Endothelial cell of umbilical vein (primary cell): ENCODE data around the gene PRDX5.

Source experiments
- CTCF ChIP-seq, 2 donors: IDR thresholded peaks; 1 replicate in 1 of 2; 2 replicates in 1 of 2; pipeline ENCODE4 v1.5.1; 2011; ENCODE audit warnings: low read length in 2 of 2, mild to moderate bottlenecking in 2 of 2, moderate library complexity in 2 of 2, control low read depth in 1 of 2, inconsistent platforms in 1 of 2, low read depth in 1 of 2; ENCODE audit not compliant: insufficient read depth in 1 of 2; ENCODE audit errors: extremely low read depth in 1 of 2
- EZH2 ChIP-seq: IDR thresholded peaks from 2 replicates; pipeline ENCODE4 v1.6.1; 2012; ENCODE audit warnings: borderline replicate concordance, low read depth, mild to moderate bottlenecking, moderate library complexity, low read length, inconsistent platforms; ENCODE audit not compliant: severe bottlenecking
- FOS ChIP-seq: IDR thresholded peaks from 2 replicates; pipeline ENCODE4 v1.6.1; 2011; ENCODE audit warnings: mild to moderate bottlenecking, low read length, moderate library complexity, borderline replicate concordance; ENCODE audit not compliant: insufficient read depth
- JUN ChIP-seq: IDR thresholded peaks from 2 replicates; pipeline ENCODE4 v1.6.1; 2011; ENCODE audit warnings: borderline replicate concordance, low read depth; ENCODE audit not compliant: insufficient read length, insufficient read depth
- POLR2A ChIP-seq: IDR thresholded peaks from 2 replicates; pipeline ENCODE4 v1.6.1; 2012; ENCODE audit warnings: low read depth, mild to moderate bottlenecking, control low read depth, low read length
- POLR2AphosphoS5 ChIP-seq: IDR thresholded peaks from 2 replicates; pipeline ENCODE4 v1.6.1; 2012; ENCODE audit warnings: low read depth, mild to moderate bottlenecking, control low read depth, low read length, moderate library complexity; ENCODE audit not compliant: insufficient read depth
- TF ChIP-seq, protein P1 (sequence below): IDR thresholded peaks from 2 replicates; pipeline ENCODE4 v1.6.1; 2011; ENCODE audit not compliant: insufficient read depth, insufficient read length

GRCh38 chr11:64312947-64313346 is 5.0 kb upstream of the PRDX5 start:
- no peak for TF ChIP-seq JUN
- no peak for TF ChIP-seq CTCF (IDR thresholded peaks at IDR 0.05; ENCODE audit: extremely low read depth in 1 of 2, insufficient read depth in 1 of 2, low read depth in 1 of 2, low read length in 2 of 2)
- TF ChIP-seq EZH2: no peak
- TF ChIP-seq, protein P1, sequence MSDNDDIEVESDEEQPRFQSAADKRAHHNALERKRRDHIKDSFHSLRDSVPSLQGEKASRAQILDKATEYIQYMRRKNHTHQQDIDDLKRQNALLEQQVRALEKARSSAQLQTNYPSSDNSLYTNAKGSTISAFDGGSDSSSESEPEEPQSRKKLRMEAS: no peak
- no peak for TF ChIP-seq FOS
- TF ChIP-seq POLR2AphosphoS5: no peak
- no peak for TF ChIP-seq POLR2A
